ENCODE measurements around the gene PHF11. TPM values are rescaled to one million over a fixed set of nuclear protein-coding genes. Genes with fewer than 3 reads are reported as not detected.

Gene PHF11
- total and polyA plus RNA-seq, 2 of the 13 experiments (the other 11 are each of a cell fraction or from before 2014, with no cell fraction given): 15.8 to 22.0 TPM

DNA sequence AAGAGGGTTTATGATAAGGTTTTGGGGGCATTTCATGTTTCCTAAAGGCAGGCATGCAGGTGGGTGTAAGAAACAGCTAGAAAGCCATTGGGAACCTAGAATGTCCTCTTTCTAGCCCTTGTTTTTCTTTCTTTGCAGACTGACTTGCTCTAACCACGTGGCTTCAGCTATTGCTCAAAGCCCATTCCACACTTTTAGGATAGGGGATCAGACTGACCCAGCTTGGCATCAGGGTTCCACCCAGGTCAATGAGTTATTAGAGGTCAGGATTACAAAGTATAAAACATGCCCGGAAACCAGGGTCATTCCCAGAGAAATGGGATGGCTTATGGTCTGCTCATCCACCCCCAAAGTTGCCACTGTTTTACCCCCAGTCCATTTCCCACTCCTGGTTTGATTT, 16.8 kb downstream of the PHF11 start:
- no peak for ATAC-seq
- intact Hi-C loops (cut with micrococcal nuclease; ENCODE audit: unreplicated experiment): no loop called here
- DNase-seq (ENCODE audit: low spot score): no peak
- H3K36me3 ChIP-seq (replicated peaks in 1 of 2; ENCODE audit: control insufficient read depth in 1 of 2, insufficient read depth in 2 of 2, low read length in 2 of 2): peaks cover 2 to 7% of the 10 kb centered on the region in 2 experiments; a peak in 3 of 5 replicates
- ChIA-PET POLR2A (no interaction called here), CTCF (ENCODE audit: low intra/inter-chr PET ratio, low total read pairs) (no interaction called here)
- no peaks in the 10 kb centered on the region for H4K20me1 ChIP-seq (ENCODE audit: insufficient read depth, low read length)
- H3K9me3 ChIP-seq (ENCODE audit: low read length): no peaks in the 10 kb centered on the region
- in situ Hi-C loops (cut with HindIII; ENCODE audit: extremely low pct_ligation_motif_present, low pct_unique_long_range_greater_than_20kb): no loop called here
- no peaks in the 10 kb centered on the region for H3K27me3 ChIP-seq (ENCODE audit: control insufficient read depth in 1 of 2, insufficient read depth in 2 of 2, low read length in 2 of 2)
- no peak overlapping the region for H3K4me3 ChIP-seq (replicated peaks in 1 of 3; ENCODE audit: insufficient read depth in 1 of 3, low read depth in 2 of 3, low read length in 3 of 3)
- no peaks in the 10 kb centered on the region for H3K4me1 ChIP-seq (ENCODE audit: insufficient read depth, low read length)
- no peak overlapping the region for H3K27ac ChIP-seq (ENCODE audit: extremely low read length, insufficient read depth, low read length)
- 86% methylated on average over 2 of the region's 2 CpGs for whole genome bisulfite sequencing (ENCODE audit: low lambda C conversion rate)
- no peak overlapping the region for H3K9ac ChIP-seq (ENCODE audit: insufficient read depth, low read depth, low read length)
- H3K4me2 ChIP-seq (ENCODE audit: low read depth, low read length): no peak overlapping the region
- FAIRE-seq: no peak
- no TSS peak for BruUV-seq (replicated peaks)
- no peak overlapping the region for H2AFZ ChIP-seq (ENCODE audit: low read length)
- TF ChIP-seq EED (CRISPR knock-in tag; IDR thresholded peaks at IDR 0.05) (no peak), HNRNPK (IDR thresholded peaks at IDR 0.05; ENCODE audit: low read depth, low read length, poor library complexity, severe bottlenecking) (no peak), JDP2 (CRISPR knock-in tag; IDR thresholded peaks at IDR 0.05; ENCODE audit: borderline replicate concordance) (no peak), RFX3 (CRISPR knock-in tag; IDR thresholded peaks at IDR 0.05) (no peak), CBX2 (IDR thresholded peaks at IDR 0.05; ENCODE audit: low read depth, low read length) (no peak), CBX2 (CRISPR knock-in tag; IDR thresholded peaks at IDR 0.05; ENCODE audit: low read depth) (no peak), ZNF230 (CRISPR knock-in tag; IDR thresholded peaks at IDR 0.05) (no peak)
- TF ChIP-seq, protein P1, sequence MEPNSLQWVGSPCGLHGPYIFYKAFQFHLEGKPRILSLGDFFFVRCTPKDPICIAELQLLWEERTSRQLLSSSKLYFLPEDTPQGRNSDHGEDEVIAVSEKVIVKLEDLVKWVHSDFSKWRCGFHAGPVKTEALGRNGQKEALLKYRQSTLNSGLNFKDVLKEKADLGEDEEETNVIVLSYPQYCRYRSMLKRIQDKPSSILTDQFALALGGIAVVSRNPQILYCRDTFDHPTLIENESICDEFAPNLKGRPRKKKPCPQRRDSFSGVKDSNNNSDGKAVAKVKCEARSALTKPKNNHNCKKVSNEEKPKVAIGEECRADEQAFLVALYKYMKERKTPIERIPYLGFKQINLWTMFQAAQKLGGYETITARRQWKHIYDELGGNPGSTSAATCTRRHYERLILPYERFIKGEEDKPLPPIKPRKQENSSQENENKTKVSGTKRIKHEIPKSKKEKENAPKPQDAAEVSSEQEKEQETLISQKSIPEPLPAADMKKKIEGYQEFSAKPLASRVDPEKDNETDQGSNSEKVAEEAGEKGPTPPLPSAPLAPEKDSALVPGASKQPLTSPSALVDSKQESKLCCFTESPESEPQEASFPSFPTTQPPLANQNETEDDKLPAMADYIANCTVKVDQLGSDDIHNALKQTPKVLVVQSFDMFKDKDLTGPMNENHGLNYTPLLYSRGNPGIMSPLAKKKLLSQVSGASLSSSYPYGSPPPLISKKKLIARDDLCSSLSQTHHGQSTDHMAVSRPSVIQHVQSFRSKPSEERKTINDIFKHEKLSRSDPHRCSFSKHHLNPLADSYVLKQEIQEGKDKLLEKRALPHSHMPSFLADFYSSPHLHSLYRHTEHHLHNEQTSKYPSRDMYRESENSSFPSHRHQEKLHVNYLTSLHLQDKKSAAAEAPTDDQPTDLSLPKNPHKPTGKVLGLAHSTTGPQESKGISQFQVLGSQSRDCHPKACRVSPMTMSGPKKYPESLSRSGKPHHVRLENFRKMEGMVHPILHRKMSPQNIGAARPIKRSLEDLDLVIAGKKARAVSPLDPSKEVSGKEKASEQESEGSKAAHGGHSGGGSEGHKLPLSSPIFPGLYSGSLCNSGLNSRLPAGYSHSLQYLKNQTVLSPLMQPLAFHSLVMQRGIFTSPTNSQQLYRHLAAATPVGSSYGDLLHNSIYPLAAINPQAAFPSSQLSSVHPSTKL (CRISPR knock-in tag; IDR thresholded peaks at IDR 0.05): no peak
- TF ChIP-seq, protein P2, sequence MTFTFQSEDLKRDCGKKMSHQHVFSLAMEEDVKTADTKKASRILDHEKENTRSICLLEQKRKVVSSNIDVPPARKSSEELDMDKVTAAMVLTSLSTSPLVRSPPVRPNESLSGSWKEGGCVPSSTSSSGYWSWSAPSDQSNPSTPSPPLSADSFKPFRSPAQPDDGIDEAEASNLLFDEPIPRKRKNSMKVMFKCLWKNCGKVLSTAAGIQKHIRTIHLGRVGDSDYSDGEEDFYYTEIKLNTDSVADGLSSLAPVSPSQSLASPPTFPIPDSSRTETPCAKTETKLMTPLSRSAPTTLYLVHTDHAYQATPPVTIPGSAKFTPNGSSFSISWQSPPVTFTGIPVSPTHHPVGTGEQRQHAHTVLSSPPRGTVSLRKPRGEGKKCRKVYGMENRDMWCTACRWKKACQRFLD (CRISPR knock-in tag; IDR thresholded peaks at IDR 0.05; ENCODE audit: borderline replicate concordance): no peak
- TF ChIP-seq, protein P3, sequence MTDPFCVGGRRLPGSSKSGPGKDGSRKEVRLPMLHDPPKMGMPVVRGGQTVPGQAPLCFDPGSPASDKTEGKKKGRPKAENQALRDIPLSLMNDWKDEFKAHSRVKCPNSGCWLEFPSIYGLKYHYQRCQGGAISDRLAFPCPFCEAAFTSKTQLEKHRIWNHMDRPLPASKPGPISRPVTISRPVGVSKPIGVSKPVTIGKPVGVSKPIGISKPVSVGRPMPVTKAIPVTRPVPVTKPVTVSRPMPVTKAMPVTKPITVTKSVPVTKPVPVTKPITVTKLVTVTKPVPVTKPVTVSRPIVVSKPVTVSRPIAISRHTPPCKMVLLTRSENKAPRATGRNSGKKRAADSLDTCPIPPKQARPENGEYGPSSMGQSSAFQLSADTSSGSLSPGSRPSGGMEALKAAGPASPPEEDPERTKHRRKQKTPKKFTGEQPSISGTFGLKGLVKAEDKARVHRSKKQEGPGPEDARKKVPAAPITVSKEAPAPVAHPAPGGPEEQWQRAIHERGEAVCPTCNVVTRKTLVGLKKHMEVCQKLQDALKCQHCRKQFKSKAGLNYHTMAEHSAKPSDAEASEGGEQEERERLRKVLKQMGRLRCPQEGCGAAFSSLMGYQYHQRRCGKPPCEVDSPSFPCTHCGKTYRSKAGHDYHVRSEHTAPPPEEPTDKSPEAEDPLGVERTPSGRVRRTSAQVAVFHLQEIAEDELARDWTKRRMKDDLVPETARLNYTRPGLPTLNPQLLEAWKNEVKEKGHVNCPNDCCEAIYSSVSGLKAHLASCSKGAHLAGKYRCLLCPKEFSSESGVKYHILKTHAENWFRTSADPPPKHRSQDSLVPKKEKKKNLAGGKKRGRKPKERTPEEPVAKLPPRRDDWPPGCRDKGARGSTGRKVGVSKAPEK (CRISPR knock-in tag; IDR thresholded peaks at IDR 0.05; ENCODE audit: borderline replicate concordance): no peak
- no peaks in the 10 kb centered on the region for H3K79me2 ChIP-seq (ENCODE audit: insufficient read depth, low read length)

Measured in HepG2 (cell line).